GM13977 (cell line): ENCODE data around the gene CFAP43.
A peak's percentile ranks its signal among the peaks of the same experiment; 100 is the strongest.

Experiments used
- DNase-seq: peaks from one replicate; pipeline ENCODE4 v3.0.0; 2012; ENCODE audit warnings: low spot score
- in situ Hi-C: fragments of 300-500 bp; cut with MboI; formaldehyde crosslinking; loops from one replicate; pipeline ENCODE4 v1.12.0; 2022; ENCODE audit warnings: low sequenced_read_pairs, low pct_unique_long_range_greater_than_20kb, mixed read lengths, inconsistent platforms; ENCODE audit not compliant: unreplicated experiment
- TF ChIP-seq, protein P1 (sequence below): IDR thresholded peaks from 2 replicates; pipeline ENCODE4 v1.5.1; 2012; ENCODE audit warnings: mild to moderate bottlenecking, control low read depth; ENCODE audit not compliant: insufficient read depth; ENCODE audit errors: extremely low read depth, missing control alignments

Gene CFAP43

DNA sequence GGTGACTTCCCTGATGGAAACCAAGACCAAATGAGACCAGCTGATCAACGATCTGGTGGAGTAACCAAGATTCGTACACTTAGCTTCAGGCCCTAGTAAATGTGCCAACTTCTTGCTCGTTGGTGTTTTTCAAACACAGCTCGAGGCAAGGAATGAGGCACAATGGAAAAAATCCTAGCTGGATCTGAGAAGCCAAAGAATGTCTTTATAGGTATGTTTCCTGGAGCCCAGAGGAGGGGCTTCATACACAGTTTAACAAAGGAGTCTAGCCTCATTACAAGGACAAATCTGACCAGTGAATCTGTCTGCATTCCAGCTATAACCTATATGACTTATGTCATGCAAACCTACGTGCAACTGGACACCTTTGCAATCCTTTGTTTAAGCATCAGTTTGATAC is 150.2 kb downstream of the CFAP43 start:
- TF ChIP-seq, protein P1, sequence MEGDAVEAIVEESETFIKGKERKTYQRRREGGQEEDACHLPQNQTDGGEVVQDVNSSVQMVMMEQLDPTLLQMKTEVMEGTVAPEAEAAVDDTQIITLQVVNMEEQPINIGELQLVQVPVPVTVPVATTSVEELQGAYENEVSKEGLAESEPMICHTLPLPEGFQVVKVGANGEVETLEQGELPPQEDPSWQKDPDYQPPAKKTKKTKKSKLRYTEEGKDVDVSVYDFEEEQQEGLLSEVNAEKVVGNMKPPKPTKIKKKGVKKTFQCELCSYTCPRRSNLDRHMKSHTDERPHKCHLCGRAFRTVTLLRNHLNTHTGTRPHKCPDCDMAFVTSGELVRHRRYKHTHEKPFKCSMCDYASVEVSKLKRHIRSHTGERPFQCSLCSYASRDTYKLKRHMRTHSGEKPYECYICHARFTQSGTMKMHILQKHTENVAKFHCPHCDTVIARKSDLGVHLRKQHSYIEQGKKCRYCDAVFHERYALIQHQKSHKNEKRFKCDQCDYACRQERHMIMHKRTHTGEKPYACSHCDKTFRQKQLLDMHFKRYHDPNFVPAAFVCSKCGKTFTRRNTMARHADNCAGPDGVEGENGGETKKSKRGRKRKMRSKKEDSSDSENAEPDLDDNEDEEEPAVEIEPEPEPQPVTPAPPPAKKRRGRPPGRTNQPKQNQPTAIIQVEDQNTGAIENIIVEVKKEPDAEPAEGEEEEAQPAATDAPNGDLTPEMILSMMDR = no peak
- in situ Hi-C loops = no loop called here
- DNase-seq = no peak

DNA sequence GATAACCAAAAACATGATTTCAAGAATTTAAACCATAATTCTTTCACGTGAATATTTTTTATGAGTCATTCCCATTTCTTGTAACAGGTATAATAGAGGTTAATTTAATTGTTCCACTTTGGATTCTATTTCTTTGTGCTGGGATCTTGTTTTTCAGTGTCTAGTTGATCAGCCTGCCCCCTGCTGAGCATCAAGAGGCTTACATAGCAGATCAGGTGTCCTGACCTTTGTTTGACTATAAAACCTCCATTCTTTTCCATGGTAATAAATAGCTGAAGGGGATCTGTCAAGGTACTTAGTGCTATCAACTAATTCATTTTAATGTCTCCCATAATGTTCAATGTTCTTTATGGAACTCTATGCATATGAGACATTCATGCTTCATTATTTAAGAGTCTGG is 151.4 kb downstream of the CFAP43 start:
- in situ Hi-C loops = no loop called here
- TF ChIP-seq, protein P1 = peak; percentile 52
- no peak for DNase-seq
